KMS-11 (cell line): ENCODE data around the gene NLGN4X.

Source experiments
- H2AFZ ChIP-seq: fragments of 200-600 bp; sonication (generic); 2 replicates; pipeline ENCODE4 v1.6.1; 2016; ENCODE audit warnings: antibody characterized with exemption, mixed run types, low read depth
- H3K27ac ChIP-seq: fragments of 200-600 bp; sonication (generic); 2 replicates; pipeline ENCODE4 v1.6.1; 2016; ENCODE audit warnings: mild to moderate bottlenecking, mixed run types
- H3K27me3 ChIP-seq: fragments of 200-600 bp; sonication (generic); 2 replicates; pipeline ENCODE4 v1.6.1; 2017; ENCODE audit warnings: mild to moderate bottlenecking, low read depth, mixed run types, moderate library complexity; ENCODE audit not compliant: insufficient read depth
- H3K36me3 ChIP-seq: fragments of 200-600 bp; sonication (generic); 2 replicates; pipeline ENCODE4 v1.6.1; 2017; ENCODE audit warnings: mild to moderate bottlenecking, mixed run types; ENCODE audit not compliant: insufficient read depth
- H3K4me1 ChIP-seq: fragments of 200-600 bp; sonication (generic); 2 replicates; pipeline ENCODE4 v1.6.1; 2016; ENCODE audit warnings: mild to moderate bottlenecking, low read depth, mixed run types; ENCODE audit not compliant: poor library complexity, severe bottlenecking
- H3K4me2 ChIP-seq: fragments of 200-600 bp; sonication (generic); 2 replicates; pipeline ENCODE4 v1.7.0; 2016; ENCODE audit warnings: mild to moderate bottlenecking, mixed run types
- H3K4me3 ChIP-seq: fragments of 200-600 bp; sonication (generic); IDR thresholded peaks from 2 replicates; pipeline ENCODE4 v1.6.1; 2017; ENCODE audit warnings: low read depth, low read length, mixed read lengths; ENCODE audit not compliant: insufficient read depth
- H3K79me2 ChIP-seq: fragments of 200-600 bp; sonication (generic); 2 replicates; pipeline ENCODE4 v1.6.1; 2016; ENCODE audit warnings: low read depth, mixed run types; ENCODE audit not compliant: insufficient read depth
- H3K9ac ChIP-seq: fragments of 200-600 bp; sonication (generic); 2 replicates; pipeline ENCODE4 v1.6.1; 2016; ENCODE audit warnings: mild to moderate bottlenecking, mixed run types
- H4K20me1 ChIP-seq: fragments of 200-600 bp; sonication (generic); 2 replicates; pipeline ENCODE4 v1.6.1; 2016; ENCODE audit warnings: mild to moderate bottlenecking, mixed run types; ENCODE audit not compliant: insufficient read depth
- TF ChIP-seq, protein P1 (sequence below): fragments of 200-600 bp; sonication (generic); conservative IDR thresholded peaks from 2 replicates; pipeline ENCODE4 v1.6.1; 2017; ENCODE audit warnings: low read depth, mild to moderate bottlenecking, antibody characterized with exemption, low read length, moderate library complexity, mixed read lengths

Gene NLGN4X

DNA sequence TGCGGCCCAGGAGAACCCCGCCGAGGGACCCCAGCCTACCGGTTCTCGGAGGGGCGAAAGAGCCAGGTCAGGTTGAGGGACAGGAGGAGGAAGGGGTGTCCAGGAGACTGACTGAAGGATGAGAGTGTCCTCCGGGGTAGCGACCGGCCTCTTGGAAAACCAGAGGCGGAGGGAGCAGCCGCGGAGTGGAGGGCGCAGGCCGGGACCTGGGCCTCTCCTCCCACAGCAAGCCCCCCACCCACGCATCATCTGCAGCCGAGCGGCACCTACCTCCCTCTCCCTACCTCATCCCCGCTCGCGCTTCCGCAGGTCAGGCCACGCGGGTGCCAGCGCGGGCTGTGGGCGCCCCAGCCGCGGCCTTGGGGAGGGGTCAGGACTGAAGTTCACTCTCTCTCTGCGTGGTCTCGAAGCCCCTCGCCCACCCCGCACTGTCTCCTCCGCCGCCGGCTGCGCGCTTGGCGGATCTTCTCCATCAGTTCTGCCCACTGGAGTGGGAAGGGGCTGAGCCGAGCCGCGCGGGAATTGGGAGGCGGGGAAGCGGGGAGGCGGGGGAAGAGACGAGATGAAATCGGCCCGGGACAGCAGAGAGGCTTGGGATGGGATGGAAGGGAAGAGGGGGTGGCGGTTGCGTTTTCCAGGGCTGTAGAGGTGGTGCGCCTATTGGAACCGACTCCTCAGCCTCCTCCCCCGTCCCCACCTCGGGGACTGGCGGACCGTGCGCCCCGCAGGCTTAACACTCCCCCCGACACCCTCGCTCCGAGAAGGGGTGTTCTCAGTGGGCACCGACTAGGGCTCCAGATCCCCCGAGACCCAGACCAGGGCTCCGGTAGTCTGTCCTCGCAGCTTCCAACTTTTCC is 1.8 kb downstream of the NLGN4X start:
- Histone ChIP-seq H3K27ac (no peak overlapping the region), H3K79me2 (no peaks in the 10 kb centered on the region), H3K27me3 (no peaks in the 10 kb centered on the region), H4K20me1 (no peaks in the 10 kb centered on the region), H3K4me3 (no peak overlapping the region), H2AFZ (peak overlapping the region; percentile 85), H3K36me3 (no peaks in the 10 kb centered on the region), H3K4me2 (peak overlapping the region; percentile 57), H3K4me1 (no peaks in the 10 kb centered on the region), H3K9ac (peak overlapping the region; percentile 47; the same call in 1 of the 2 replicates)
- TF ChIP-seq, protein P1, sequence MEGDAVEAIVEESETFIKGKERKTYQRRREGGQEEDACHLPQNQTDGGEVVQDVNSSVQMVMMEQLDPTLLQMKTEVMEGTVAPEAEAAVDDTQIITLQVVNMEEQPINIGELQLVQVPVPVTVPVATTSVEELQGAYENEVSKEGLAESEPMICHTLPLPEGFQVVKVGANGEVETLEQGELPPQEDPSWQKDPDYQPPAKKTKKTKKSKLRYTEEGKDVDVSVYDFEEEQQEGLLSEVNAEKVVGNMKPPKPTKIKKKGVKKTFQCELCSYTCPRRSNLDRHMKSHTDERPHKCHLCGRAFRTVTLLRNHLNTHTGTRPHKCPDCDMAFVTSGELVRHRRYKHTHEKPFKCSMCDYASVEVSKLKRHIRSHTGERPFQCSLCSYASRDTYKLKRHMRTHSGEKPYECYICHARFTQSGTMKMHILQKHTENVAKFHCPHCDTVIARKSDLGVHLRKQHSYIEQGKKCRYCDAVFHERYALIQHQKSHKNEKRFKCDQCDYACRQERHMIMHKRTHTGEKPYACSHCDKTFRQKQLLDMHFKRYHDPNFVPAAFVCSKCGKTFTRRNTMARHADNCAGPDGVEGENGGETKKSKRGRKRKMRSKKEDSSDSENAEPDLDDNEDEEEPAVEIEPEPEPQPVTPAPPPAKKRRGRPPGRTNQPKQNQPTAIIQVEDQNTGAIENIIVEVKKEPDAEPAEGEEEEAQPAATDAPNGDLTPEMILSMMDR, result no peak

DNA sequence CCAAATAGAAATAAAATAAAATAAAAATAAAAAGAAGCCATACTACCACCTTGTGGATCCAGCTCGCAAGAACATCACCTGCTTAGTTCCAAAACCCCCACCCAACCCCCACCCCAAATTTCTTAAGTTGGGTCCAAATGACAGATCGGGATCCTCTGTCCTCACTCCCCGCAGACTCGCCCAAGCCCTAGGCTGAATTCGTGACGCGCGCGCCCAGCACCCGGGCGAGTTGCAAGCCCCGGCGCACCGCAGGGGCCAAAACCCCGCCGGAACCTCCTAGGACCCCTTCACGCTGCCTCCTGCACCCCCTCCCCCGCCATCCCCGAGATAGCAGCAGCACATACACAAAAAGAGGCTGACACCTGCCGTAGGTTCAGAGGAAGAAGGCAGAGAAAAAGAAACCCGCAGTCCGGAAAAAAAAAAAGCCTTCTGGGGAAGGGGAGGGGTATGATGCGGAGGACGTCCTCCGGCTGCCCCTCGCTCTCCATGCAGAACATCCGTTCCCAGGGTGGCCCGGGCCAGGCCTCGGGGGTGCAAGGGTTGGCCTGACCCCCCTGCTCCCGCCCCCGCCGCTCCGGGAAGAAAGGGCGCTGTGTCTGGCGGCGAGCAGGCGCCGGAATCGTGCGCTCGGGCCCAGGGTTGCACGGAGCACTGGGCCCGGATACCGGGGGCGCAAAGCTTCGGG is 2.6 kb downstream of the NLGN4X start:
- Histone ChIP-seq H4K20me1 (no peaks in the 10 kb centered on the region), H3K36me3 (no peaks in the 10 kb centered on the region), H3K9ac (peak overlapping the region; percentile 47; the same call in 1 of the 2 replicates), H3K27me3 (no peaks in the 10 kb centered on the region), H3K79me2 (no peaks in the 10 kb centered on the region), H3K4me2 (peak overlapping the region; percentile 57; the same call in 1 of the 2 replicates), H3K4me1 (no peaks in the 10 kb centered on the region), H3K4me3 (no peak overlapping the region), H3K27ac (no peak overlapping the region), H2AFZ (peak overlapping the region; percentile 85; the same call in 1 of the 2 replicates)
- TF ChIP-seq, protein P1, result no peak

DNA sequence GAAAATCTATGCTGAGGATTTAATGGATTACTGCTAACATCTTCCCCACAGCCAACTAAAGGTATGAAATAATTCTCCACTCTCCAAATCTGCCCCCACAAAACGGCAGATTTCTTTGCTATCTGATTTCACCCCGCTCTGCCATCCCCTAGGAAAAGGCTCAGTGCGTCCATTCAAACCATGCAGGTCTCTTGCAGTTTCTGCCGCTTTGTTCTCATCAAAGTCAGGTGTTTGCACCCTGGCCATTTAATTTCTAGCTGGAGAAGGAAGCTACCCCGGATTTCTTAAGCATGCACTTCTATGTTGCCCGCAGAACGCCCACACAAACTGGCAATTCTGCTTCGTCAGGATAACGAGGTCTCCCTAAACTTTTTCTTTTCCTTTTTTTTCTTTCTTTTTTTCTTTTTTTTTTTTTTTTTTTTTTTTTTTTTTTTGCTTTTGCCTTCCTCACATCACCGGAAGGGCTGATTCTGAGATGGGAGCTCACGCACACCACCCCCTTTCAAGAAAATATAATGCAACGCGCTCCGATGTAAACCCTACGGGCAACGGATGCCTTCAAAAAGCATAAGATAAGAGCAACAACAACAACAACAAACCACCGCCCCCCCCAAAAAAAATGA is 3.3 kb downstream of the NLGN4X start:
- no peaks in the 10 kb centered on the region for H3K4me1 ChIP-seq
- no peak overlapping the region for H3K4me3 ChIP-seq
- H3K27me3 ChIP-seq, result no peaks in the 10 kb centered on the region
- no peak overlapping the region for H3K9ac ChIP-seq
- H3K79me2 ChIP-seq, result no peaks in the 10 kb centered on the region
- H3K27ac ChIP-seq, result no peak overlapping the region
- no peak overlapping the region; the same call in 1 of the 2 replicates for H3K4me2 ChIP-seq
- no peak overlapping the region; the same call in 1 of the 2 replicates for H2AFZ ChIP-seq
- TF ChIP-seq, protein P1, result no peak; the same call in 1 of the 2 replicates
- H3K36me3 ChIP-seq, result no peaks in the 10 kb centered on the region
- no peaks in the 10 kb centered on the region for H4K20me1 ChIP-seq

DNA sequence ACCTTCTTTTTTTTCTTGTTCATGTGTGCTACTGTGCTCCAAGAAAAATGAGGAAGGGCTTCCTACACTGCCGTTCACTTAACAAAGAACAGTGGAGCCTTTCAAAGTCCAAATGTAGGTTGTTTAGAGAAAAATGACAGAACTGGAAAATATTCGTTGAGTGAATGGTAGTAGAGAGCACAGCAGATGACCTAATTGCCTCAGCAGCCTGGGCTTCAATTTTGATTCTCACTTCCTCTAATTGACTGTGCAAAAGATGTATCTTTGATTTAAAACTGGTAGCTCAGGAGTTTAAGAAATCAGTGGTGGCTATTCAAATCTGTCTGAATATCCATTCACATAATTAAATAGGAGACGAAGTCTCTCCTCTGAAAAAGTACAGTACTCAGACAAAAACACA is 5.2 kb downstream of the NLGN4X start:
- Histone ChIP-seq H4K20me1 (no peaks in the 10 kb centered on the region), H3K4me2 (no peak overlapping the region), H3K27me3 (no peaks in the 10 kb centered on the region), H2AFZ (no peak overlapping the region), H3K4me1 (no peaks in the 10 kb centered on the region), H3K36me3 (no peaks in the 10 kb centered on the region), H3K9ac (no peak overlapping the region), H3K27ac (no peak overlapping the region), H3K4me3 (no peak overlapping the region), H3K79me2 (no peaks in the 10 kb centered on the region)
- TF ChIP-seq, protein P1, result no peak
